ENCODE results near the gene PFDN6.

DNA sequence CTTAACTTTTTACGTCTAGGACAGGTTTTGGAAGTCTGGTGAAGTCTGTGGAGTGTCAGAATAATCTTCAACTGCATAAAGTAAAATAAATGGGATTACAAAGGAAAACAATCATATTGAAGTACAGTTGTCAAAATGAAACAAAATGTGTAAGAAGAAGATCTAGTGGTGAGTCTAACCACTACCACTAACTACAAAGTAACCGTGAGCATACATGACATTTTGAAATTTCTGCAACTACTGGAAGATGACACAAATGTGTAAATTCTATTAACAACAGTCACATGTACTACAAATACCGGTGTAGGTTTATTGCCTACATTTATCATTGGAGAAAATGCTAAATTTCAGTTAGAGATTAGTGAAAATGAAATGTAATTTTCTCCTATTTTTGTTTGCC lies 47.4 kb upstream of the PFDN6 start:
- TF ChIP-seq FOXA1 (IDR thresholded peaks at IDR 0.05): no peak
- TF ChIP-seq FOXA1 (CRISPR knock-in tag; IDR thresholded peaks at IDR 0.05): no peak
- TF ChIP-seq, protein P1, sequence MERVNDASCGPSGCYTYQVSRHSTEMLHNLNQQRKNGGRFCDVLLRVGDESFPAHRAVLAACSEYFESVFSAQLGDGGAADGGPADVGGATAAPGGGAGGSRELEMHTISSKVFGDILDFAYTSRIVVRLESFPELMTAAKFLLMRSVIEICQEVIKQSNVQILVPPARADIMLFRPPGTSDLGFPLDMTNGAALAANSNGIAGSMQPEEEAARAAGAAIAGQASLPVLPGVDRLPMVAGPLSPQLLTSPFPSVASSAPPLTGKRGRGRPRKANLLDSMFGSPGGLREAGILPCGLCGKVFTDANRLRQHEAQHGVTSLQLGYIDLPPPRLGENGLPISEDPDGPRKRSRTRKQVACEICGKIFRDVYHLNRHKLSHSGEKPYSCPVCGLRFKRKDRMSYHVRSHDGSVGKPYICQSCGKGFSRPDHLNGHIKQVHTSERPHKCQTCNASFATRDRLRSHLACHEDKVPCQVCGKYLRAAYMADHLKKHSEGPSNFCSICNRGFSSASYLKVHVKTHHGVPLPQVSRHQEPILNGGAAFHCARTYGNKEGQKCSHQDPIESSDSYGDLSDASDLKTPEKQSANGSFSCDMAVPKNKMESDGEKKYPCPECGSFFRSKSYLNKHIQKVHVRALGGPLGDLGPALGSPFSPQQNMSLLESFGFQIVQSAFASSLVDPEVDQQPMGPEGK (CRISPR knock-in tag; IDR thresholded peaks at IDR 0.05): no peak
- TF ChIP-seq NCOR1 (IDR thresholded peaks at IDR 0.05; ENCODE audit: borderline replicate concordance, low read length): no peak
- TF ChIP-seq CHCHD3 (CRISPR knock-in tag; IDR thresholded peaks at IDR 0.05): no peak
